ACHN (cell line): ENCODE results near the gene PDE6B.
"Not testable (repeated sequence)": the region's sequence is repeated elsewhere in the genome, so short reads cannot be mapped to it uniquely, and the experiment has no call there.

Source experiments
- DNase-seq: peaks from one replicate; pipeline ENCODE4 v3.0.0-alpha.2; 2015
- in situ Hi-C: cut with HindIII; loops from 2 replicates; pipeline ENCODE4 v1.10.0; 2017; ENCODE audit warnings: low sequenced_read_pairs, low pct_ligation_motif_present, low pct_unique_long_range_greater_than_20kb

Gene PDE6B

GRCh38 chr4:624705-625590 is at the start of gene PDE6B:
PDE6B (plus strand) TSS chr4:625573; CDS start chr4:625627, 54 bp downstream.
- in situ Hi-C loops: no loop called here
- peak; percentile 59 for DNase-seq

GRCh38 chr4:576245-576821 is 49.0 kb upstream of the PDE6B start, which contains the start of gene TMEM271:
TMEM271 (minus strand) TSS chr4:576295; CDS start chr4:576062, 233 bp downstream.
- in situ Hi-C loops: no loop called here
- DNase-seq: no peak

- in situ Hi-C loops: no loop called here
- DNase-seq: no peak
Observed at GRCh38 chr4:576991-577498, 48.3 kb upstream of the PDE6B start.

- in situ Hi-C loops: no loop called here
- no peak for DNase-seq
Observed at GRCh38 chr4:577499-578450, 47.6 kb upstream of the PDE6B start.

- in situ Hi-C loops: no loop called here
- DNase-seq: no peak
Observed at GRCh38 chr4:578451-579443, 46.6 kb upstream of the PDE6B start.

GRCh38 chr4:579543-580175 is 45.7 kb upstream of the PDE6B start:
- in situ Hi-C loops: no loop called here
- DNase-seq: no peak

- no peak for DNase-seq
- in situ Hi-C loops: no loop called here
Observed at GRCh38 chr4:581181-581580, 44.2 kb upstream of the PDE6B start.

GRCh38 chr4:581753-582361 is 43.5 kb upstream of the PDE6B start:
- in situ Hi-C loops: no loop called here
- no peak for DNase-seq

GRCh38 chr4:583820-584219 is 41.6 kb upstream of the PDE6B start:
- in situ Hi-C loops: no loop called here
- no peak for DNase-seq

GRCh38 chr4:587671-588350 is 37.6 kb upstream of the PDE6B start:
- in situ Hi-C loops: no loop called here
- no peak for DNase-seq

- in situ Hi-C loops: no loop called here
- no peak for DNase-seq
Observed at GRCh38 chr4:588351-588849, 37.0 kb upstream of the PDE6B start.

- in situ Hi-C loops: no loop called here
- no peak for DNase-seq
Observed at GRCh38 chr4:589219-589963, 36.0 kb upstream of the PDE6B start.

- no peak for DNase-seq
Observed at GRCh38 chr4:590313-590841, 35.0 kb upstream of the PDE6B start.

GRCh38 chr4:592178-592577 is 33.2 kb upstream of the PDE6B start:
- in situ Hi-C loops, DNase-seq: not testable (repeated sequence)

More at GRCh38 chr4:590313-590841, 35.0 kb upstream of the PDE6B start:
- in situ Hi-C loops: no loop called here

- in situ Hi-C loops: no loop called here
- no peak for DNase-seq
Observed at GRCh38 chr4:592825-593520, 32.4 kb upstream of the PDE6B start.
